ENCODE data around the gene PTPRF. TPM values are rescaled to one million over a fixed set of nuclear protein-coding genes. Genes with fewer than 3 reads are reported as not detected.

The PTPRF gene
- total RNA-seq, 2 donors from 2014 or later: 6.3 to 30.7 TPM

- Mint-ChIP-seq H3K27ac (no peak overlapping the region), H3K4me1 (peaks cover 8% of the 10 kb centered on the region), H3K27me3 (no peaks in the 10 kb centered on the region), H3K4me3 (no peak overlapping the region), H3K9me3 (no peaks in the 10 kb centered on the region), H3K36me3 (ENCODE audit: low read depth) (no peaks in the 10 kb centered on the region)
- ATAC-seq (replicated peaks): no peak
Observed at GRCh38 chr1:43600033-43601020, 69.6 kb downstream of the PTPRF start.

GRCh38 chr1:43602990-43603389, 72.3 kb downstream of the PTPRF start:
- peak; percentile 17 for ATAC-seq (replicated peaks)
- no peak overlapping the region for H3K4me3 Mint-ChIP-seq
- peaks cover 8% of the 10 kb centered on the region for H3K4me1 Mint-ChIP-seq
- H3K27ac Mint-ChIP-seq: no peak overlapping the region
- no peaks in the 10 kb centered on the region for H3K27me3 Mint-ChIP-seq
- H3K9me3 Mint-ChIP-seq: no peaks in the 10 kb centered on the region
- H3K36me3 Mint-ChIP-seq (ENCODE audit: low read depth): no peaks in the 10 kb centered on the region

- H3K4me3 Mint-ChIP-seq: no peak overlapping the region
- H3K9me3 Mint-ChIP-seq: no peaks in the 10 kb centered on the region
- H3K27ac Mint-ChIP-seq: no peak overlapping the region
- no peaks in the 10 kb centered on the region for H3K36me3 Mint-ChIP-seq (ENCODE audit: low read depth)
- ATAC-seq (replicated peaks): no peak
- peaks cover 8% of the 10 kb centered on the region for H3K4me1 Mint-ChIP-seq
- no peaks in the 10 kb centered on the region for H3K27me3 Mint-ChIP-seq
Observed at GRCh38 chr1:43604192-43604591, 73.5 kb downstream of the PTPRF start.

- H3K4me3 Mint-ChIP-seq: no peak overlapping the region
- no peak overlapping the region for H3K27ac Mint-ChIP-seq
- no peaks in the 10 kb centered on the region for H3K36me3 Mint-ChIP-seq (ENCODE audit: low read depth)
- peaks cover 8% of the 10 kb centered on the region for H3K4me1 Mint-ChIP-seq
- no peaks in the 10 kb centered on the region for H3K9me3 Mint-ChIP-seq
- no peak for ATAC-seq (replicated peaks)
- no peaks in the 10 kb centered on the region for H3K27me3 Mint-ChIP-seq
Observed at GRCh38 chr1:43605157-43605556, 74.5 kb downstream of the PTPRF start.

- H3K4me3 Mint-ChIP-seq: no peak overlapping the region
- ATAC-seq (replicated peaks): no peak
- no peaks in the 10 kb centered on the region for H3K36me3 Mint-ChIP-seq (ENCODE audit: low read depth)
- no peaks in the 10 kb centered on the region for H3K9me3 Mint-ChIP-seq
- H3K27me3 Mint-ChIP-seq: no peaks in the 10 kb centered on the region
- H3K27ac Mint-ChIP-seq: no peak overlapping the region
- H3K4me1 Mint-ChIP-seq: peaks cover 6% of the 10 kb centered on the region
Observed at GRCh38 chr1:43605766-43606165, 75.1 kb downstream of the PTPRF start.

GRCh38 chr1:43606624-43607023, 75.9 kb downstream of the PTPRF start:
- no peak overlapping the region for H3K4me3 Mint-ChIP-seq
- no peak overlapping the region for H3K27ac Mint-ChIP-seq
- peaks cover 5% of the 10 kb centered on the region for H3K4me1 Mint-ChIP-seq
- ATAC-seq (replicated peaks): no peak
- H3K36me3 Mint-ChIP-seq (ENCODE audit: low read depth): no peaks in the 10 kb centered on the region
- H3K9me3 Mint-ChIP-seq: no peaks in the 10 kb centered on the region
- no peaks in the 10 kb centered on the region for H3K27me3 Mint-ChIP-seq

- ATAC-seq (replicated peaks): no peak
- Mint-ChIP-seq H3K36me3 (ENCODE audit: low read depth) (no peaks in the 10 kb centered on the region), H3K9me3 (no peaks in the 10 kb centered on the region), H3K27ac (no peak overlapping the region), H3K27me3 (peaks cover 8% of the 10 kb centered on the region), H3K4me1 (peaks cover 5% of the 10 kb centered on the region), H3K4me3 (no peak overlapping the region)
Observed at GRCh38 chr1:43608827-43609226, 78.1 kb downstream of the PTPRF start.

- Mint-ChIP-seq H3K36me3 (ENCODE audit: low read depth) (no peaks in the 10 kb centered on the region), H3K4me1 (no peaks in the 10 kb centered on the region), H3K4me3 (no peak overlapping the region), H3K27ac (no peak overlapping the region), H3K27me3 (peaks cover 8% of the 10 kb centered on the region), H3K9me3 (no peaks in the 10 kb centered on the region)
- no peak for ATAC-seq (replicated peaks)
Observed at GRCh38 chr1:43610339-43610738, 79.7 kb downstream of the PTPRF start.

GRCh38 chr1:43611950-43612349, 81.3 kb downstream of the PTPRF start:
- H3K4me3 Mint-ChIP-seq: no peak overlapping the region
- ATAC-seq (replicated peaks): no peak
- H3K27me3 Mint-ChIP-seq: peaks cover 8% of the 10 kb centered on the region
- H3K36me3 Mint-ChIP-seq (ENCODE audit: low read depth): no peaks in the 10 kb centered on the region
- H3K9me3 Mint-ChIP-seq: no peaks in the 10 kb centered on the region
- H3K27ac Mint-ChIP-seq: no peak overlapping the region
- no peaks in the 10 kb centered on the region for H3K4me1 Mint-ChIP-seq

- no peak overlapping the region for H3K27ac Mint-ChIP-seq
- H3K36me3 Mint-ChIP-seq (ENCODE audit: low read depth): no peaks in the 10 kb centered on the region
- H3K9me3 Mint-ChIP-seq: no peaks in the 10 kb centered on the region
- no peak for ATAC-seq (replicated peaks)
- peaks cover 8% of the 10 kb centered on the region for H3K27me3 Mint-ChIP-seq
- H3K4me1 Mint-ChIP-seq: no peaks in the 10 kb centered on the region
- H3K4me3 Mint-ChIP-seq: no peak overlapping the region
Observed at GRCh38 chr1:43612406-43612805, 81.7 kb downstream of the PTPRF start.

GRCh38 chr1:43613075-43613942, 82.6 kb downstream of the PTPRF start:
- Mint-ChIP-seq H3K4me3 (no peak overlapping the region), H3K27me3 (peaks cover 8% of the 10 kb centered on the region), H3K27ac (no peak overlapping the region), H3K36me3 (ENCODE audit: low read depth) (no peaks in the 10 kb centered on the region), H3K9me3 (no peaks in the 10 kb centered on the region), H3K4me1 (no peaks in the 10 kb centered on the region)
- no peak for ATAC-seq (replicated peaks)

GRCh38 chr1:43614211-43614610, 83.5 kb downstream of the PTPRF start:
- Mint-ChIP-seq H3K4me1 (no peaks in the 10 kb centered on the region), H3K27ac (no peak overlapping the region), H3K27me3 (peaks cover 8% of the 10 kb centered on the region), H3K4me3 (no peak overlapping the region), H3K9me3 (no peaks in the 10 kb centered on the region), H3K36me3 (ENCODE audit: low read depth) (no peaks in the 10 kb centered on the region)
- ATAC-seq (replicated peaks): no peak

GRCh38 chr1:43614891-43615290, 84.2 kb downstream of the PTPRF start:
- Mint-ChIP-seq H3K36me3 (ENCODE audit: low read depth) (no peaks in the 10 kb centered on the region), H3K27ac (no peak overlapping the region), H3K9me3 (no peaks in the 10 kb centered on the region)

GRCh38 chr1:43616383-43616782, 85.7 kb downstream of the PTPRF start:
- no peaks in the 10 kb centered on the region for H3K4me1 Mint-ChIP-seq
- ATAC-seq (replicated peaks): no peak
- no peak overlapping the region for H3K27ac Mint-ChIP-seq
- H3K4me3 Mint-ChIP-seq: no peak overlapping the region
- H3K27me3 Mint-ChIP-seq: peaks cover 8% of the 10 kb centered on the region
- no peaks in the 10 kb centered on the region for H3K9me3 Mint-ChIP-seq
- no peaks in the 10 kb centered on the region for H3K36me3 Mint-ChIP-seq (ENCODE audit: low read depth)

More at GRCh38 chr1:43614891-43615290, 84.2 kb downstream of the PTPRF start:
- Mint-ChIP-seq H3K4me1 (no peaks in the 10 kb centered on the region), H3K4me3 (no peak overlapping the region), H3K27me3 (peaks cover 8% of the 10 kb centered on the region)
- ATAC-seq (replicated peaks): no peak
